Activated CD4-positive, CD25-positive, alpha-beta regulatory T cell treated with anti-CD3 and anti-CD28 coated beads, Interleukin-2, amount 50 U/mL, for 72 hours (primary cell): Measurements from ENCODE around the gene KRTAP2-1.
"Not testable (repeated sequence)": the region's sequence is repeated elsewhere in the genome, so short reads cannot be mapped to it uniquely, and the experiment has no call there.

Experiments
- DNase-seq: peaks from one replicate; pipeline ENCODE4 v3.0.0; 2021

KRTAP2-1 gene

GRCh38 chr17:41055130-41055529 lies 8.0 kb upstream of the KRTAP2-1 start, which contains the start of gene KRTAP2-2:
Gene KRTAP2-2, minus strand, starts transcription at chr17:41055230. Its CDS starts 19 bp downstream, at chr17:41055211.
- not testable (repeated sequence) for DNase-seq

DNA sequence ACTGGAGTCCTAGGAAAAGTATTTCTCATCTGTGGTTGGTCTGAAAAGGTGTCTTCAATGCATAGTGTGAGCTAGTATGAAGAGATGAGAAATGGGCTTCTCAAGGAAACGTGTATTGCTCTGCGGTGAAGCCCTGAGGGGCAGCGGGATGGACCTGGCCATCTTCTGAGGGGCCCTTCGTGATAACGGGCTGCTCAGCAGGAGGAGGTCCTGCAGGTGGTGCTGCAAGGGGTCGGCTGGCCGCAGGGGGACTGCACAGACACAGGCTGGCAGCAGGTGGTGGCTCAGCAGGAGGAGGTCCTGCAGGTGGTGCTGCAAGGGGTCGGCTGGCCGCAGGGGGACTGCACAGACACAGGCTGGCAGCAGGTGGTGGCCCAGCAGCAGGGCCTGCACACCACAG lies 7.4 kb upstream of the KRTAP2-1 start:
- not testable (repeated sequence) for DNase-seq

DNA sequence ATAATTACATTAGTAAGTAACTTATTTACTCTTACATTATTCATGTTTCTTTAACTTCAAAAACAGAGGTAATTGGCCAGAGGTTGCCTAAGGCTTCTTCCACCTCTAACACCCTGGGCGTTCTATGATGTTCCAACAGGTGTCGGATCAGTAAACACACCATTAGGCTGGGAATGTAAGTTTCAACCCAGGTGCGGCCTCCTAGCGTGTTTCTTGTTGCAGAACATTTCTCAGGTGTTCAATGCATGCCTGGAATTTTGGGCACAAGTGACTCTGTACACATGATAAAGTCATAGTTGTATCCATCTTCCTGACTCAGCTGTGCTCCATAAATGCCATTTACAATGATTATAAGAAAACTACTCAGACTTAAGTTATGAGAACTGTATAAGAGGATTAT lies 6.9 kb upstream of the KRTAP2-1 start:
- no peak for DNase-seq

DNA sequence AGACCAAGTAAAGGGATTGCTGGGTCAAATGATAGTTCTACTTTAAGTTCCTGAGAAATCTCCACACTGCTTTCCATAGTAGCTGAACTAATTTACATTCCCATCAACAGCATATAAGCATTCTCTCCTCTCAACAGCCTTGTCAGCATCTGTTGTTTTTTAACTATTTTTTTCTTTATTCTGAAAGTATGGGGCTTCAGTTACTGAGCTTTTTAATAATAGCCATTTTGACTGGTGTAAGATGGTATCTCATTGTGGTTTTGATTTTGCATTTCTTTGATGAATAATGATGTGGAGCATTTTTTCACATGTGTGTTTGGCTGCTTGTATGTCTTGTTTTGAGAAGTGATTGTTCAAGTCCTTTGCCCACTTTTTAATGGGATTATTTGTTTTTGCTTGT lies 5.5 kb upstream of the KRTAP2-1 start:
- no peak for DNase-seq

- DNase-seq, result no peak
Observed at GRCh38 chr17:41049110-41049509, 2.0 kb upstream of the KRTAP2-1 start.

DNA sequence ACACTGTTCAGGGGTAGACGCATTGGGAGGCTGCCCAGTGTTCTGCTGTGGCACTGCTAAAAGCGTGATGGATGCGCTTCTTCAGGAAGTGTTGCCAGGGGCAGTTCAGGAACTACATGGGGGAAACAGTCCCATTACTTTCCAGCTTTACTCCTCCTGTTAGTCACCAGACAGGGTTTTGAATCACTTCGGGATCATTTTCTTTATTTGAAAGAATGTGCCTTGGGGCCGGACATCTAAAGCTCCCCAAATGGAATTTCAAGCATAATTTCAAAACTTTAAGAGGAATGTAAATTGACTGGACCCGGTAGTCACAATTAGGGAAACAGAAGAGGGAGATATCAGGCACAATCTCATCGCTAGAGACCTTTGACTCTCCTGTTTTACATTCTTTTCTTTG lies 1.3 kb upstream of the KRTAP2-1 start:
- no peak for DNase-seq

DNA sequence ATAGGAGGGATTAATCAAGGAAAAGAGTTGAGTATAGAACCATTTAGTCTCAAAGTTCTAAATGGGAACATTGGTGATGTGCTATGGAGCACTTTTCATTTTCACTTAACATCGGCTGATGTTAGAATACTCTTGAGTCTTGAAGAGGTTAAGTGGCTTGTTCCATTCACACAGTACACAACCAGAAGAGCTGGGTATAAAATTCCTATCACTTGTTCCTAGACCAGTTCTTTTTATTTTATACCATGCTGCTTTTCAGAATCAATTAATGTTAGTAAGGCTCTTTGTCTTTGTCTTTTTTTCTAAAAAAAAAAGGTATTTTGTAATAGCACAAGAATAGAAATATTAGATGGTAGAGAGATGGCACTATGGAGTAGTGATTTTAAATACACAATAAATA lies 4.2 kb downstream of the KRTAP2-1 start:
- DNase-seq, result no peak

DNA sequence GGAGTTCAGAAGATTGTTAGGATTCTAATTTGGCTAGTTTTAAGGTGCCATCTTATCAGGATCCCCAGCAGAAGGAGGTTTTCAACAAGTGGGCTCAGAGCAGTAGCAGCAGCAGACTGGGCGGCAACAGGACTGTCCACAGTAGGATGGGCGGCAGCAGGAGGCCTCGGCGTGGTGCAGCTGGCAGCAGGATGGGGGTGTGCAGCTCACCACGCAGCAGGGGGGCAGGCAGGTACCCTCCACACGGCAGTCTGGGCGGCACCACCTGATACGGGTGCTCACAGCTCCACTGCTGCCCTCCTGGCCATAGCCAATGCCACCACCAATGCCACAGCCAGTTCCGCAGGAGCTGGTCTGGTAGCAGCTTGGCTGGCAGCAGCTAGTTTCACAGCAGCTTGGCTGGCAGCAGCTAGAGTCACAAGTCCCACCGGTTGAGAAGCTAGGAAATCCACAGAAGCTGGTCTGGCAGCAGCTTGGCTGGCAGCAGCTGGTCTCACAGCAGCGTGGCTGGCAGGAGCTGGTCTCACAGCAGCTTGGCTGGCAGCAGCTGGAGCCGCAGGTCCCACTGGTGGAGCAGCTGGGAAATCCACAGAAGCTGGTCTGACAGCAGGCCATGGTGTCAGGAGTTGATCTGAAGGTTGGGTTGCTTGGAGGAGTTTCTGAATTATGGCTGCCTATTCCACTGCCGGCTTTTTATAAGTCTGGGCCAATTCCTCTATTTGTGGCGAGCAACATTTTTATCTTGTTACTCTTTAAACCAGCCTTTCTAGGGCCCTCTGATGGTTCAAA lies 6.1 kb downstream of the KRTAP2-1 start, which contains the start of gene KRTAP1-1:
Gene KRTAP1-1, minus strand, starts transcription at position 668 of the 789 bp plus-strand sequence. Its CDS starts 53 bp downstream, at position 615.
- not testable (repeated sequence) for DNase-seq

GRCh38 chr17:41037853-41038350 lies 9.2 kb downstream of the KRTAP2-1 start:
- DNase-seq, result no peak

DNA sequence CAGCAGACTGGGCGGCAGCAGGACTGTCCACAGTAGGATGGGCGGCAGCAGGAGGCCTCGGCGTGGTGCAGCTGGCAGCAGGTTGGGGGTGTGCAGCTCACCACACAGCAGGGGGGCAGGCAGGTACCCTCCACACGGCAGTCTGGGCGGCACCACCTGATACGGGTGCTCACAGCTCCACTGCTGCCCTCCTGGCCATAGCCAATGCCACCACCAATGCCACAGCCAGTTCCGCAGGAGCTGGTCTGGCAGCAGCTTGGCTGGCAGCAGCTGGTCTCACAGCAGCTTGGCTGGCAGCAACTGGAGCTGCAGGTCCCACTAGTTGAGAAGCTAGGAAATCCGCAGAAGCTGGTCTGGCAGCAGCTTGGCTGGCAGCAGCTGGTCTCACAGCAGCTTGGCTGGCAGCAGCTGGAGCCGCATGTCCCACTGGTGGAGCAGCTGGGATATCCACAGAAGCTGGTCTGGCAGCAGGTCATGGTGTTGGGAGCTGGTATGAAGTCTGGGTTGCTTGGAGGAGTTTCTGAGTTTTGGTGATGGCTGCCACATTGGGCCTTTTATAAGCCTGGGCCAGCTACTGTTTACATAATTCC lies 12.7 kb downstream of the KRTAP2-1 start, which contains the start of gene KRTAP1-3:
Gene KRTAP1-3, minus strand, starts transcription at position 529 of the 590 bp plus-strand sequence. Its CDS starts 53 bp downstream, at position 476.
- not testable (repeated sequence) for DNase-seq

DNA sequence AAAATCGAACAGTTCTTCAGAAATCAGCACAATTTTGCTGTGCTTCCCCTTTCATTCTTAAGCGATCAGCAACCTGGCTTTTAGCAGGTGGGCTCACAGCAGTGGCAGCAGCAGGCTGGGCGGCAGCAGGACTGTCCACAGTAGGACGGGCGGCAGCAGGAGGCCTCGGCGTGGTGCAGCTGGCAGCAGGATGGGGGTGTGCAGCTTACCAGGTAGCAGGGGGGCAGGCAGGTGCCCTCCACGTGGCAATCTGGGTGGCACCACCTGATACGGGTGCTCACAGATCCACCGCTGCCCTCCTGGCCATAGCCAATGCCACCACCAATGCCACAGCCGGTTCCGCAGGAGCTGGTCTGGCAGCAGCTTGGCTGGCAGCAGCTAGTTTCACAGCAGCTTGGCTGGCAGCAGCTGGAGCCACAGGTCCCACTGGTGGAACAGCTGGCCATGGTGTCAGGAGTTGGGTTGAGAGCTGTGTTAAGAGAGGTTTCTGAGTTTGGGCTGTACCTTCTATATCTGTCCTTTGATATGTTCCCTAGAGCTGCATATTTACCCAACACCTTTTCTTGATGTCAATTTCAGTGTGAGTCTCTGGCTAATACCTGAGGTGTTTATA lies 17.4 kb downstream of the KRTAP2-1 start, which contains the start of gene KRTAP1-4:
Gene KRTAP1-4, minus strand, starts transcription at position 563 of the 613 bp plus-strand sequence. Its CDS starts 117 bp downstream, at position 446.
- no peak for DNase-seq

DNA sequence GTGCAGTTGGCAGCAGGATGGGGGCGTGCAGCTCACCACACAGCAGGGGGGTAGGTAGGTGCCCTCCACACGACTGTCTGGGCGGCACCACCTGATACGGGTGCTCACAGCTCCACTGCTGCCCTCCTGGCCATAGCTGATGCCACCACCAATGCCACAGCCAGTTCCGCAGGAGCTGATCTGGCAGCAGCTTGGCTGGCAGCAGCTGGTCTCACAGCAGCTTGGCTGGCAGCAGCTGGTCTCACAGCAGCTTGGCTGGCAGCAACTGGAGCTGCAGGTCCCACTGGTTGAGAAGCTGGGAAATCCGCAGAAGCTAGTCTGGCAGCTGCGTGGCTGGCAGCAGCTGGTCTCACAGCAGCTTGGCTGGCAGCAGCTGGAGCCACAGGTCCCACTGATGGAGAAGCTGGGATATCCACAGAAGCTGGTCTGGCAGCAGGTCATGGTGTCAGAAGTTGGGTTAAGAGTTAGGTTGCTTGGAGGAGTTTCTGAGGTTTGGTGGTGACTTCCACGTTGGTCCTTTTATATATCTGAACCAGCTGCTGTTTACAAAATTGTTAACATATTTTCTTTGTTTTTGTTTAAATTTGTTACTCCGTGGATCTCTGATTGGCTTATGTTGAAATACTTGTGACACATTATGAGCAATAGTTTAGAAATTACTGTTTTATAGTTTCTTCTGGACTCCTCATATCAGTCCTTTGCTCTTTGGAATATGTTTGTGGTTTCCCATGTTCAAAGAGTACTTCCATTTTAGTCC lies 20.2 kb downstream of the KRTAP2-1 start, which contains the start of gene KRTAP1-5:
Gene KRTAP1-5, minus strand, starts transcription at position 494 of the 757 bp plus-strand sequence. Its CDS starts 53 bp downstream, at position 441.
- no peak for DNase-seq

DNA sequence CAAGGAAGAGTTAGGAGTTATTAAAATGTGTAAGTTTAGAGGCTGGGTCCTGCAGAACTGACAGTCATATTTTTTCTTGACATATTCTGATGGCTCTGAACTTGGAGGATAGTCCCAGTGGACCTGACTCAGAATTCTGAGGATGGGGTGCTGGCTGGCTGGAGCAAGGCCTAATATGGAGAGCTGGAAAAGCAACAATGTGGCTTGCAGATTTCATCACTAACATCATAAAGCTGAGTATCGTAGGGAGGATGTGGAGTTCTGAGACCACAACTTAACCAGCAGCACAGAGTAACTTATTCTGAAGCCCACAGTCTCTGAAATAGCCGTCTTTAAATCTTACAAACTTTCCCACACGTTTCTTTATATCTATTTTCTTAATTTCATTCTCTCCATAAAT lies 22.4 kb downstream of the KRTAP2-1 start:
- DNase-seq, result no peak

DNA sequence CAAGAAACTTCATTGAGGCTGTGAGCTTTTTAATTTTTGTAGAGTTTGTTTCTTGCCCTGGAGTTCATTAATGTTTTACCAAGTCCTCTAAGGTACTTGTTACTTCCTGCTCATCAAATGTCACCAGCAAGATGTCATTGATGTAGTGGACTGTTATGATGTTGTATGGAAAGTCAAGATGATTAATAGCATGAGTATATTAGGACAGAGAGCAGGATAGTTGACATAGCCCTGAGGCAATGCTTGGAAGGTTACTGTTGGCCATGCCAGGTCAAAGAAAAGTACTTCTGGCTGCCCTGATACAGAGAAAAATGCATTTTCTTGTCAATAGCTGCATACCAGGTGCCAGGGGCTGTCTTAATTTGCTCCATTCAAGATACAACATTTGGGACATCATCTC lies 26.8 kb downstream of the KRTAP2-1 start:
- DNase-seq, result no peak

GRCh38 chr17:41019415-41019814 lies 27.7 kb downstream of the KRTAP2-1 start:
- DNase-seq, result no peak

- DNase-seq, result no peak
Observed at GRCh38 chr17:41018541-41018940, 28.6 kb downstream of the KRTAP2-1 start.

- DNase-seq, result no peak
Observed at GRCh38 chr17:41016578-41017215, 30.4 kb downstream of the KRTAP2-1 start.

GRCh38 chr17:41015454-41015853 lies 31.7 kb downstream of the KRTAP2-1 start:
- no peak for DNase-seq

- DNase-seq, result no peak
Observed at GRCh38 chr17:41013606-41014005, 33.5 kb downstream of the KRTAP2-1 start.

GRCh38 chr17:41013181-41013580 lies 33.9 kb downstream of the KRTAP2-1 start:
- DNase-seq, result no peak

- DNase-seq, result no peak
Observed at GRCh38 chr17:41012326-41013120, 34.6 kb downstream of the KRTAP2-1 start.
